ENCODE measurements around the gene SPIRE2.
"Not testable (repeated sequence)": the region's sequence is repeated elsewhere in the genome, so short reads cannot be mapped to it uniquely, and the experiment has no call there.

Gene SPIRE2

GRCh38 chr16:89828199-89828869, at the start of gene SPIRE2:
SPIRE2 (plus strand) TSS chr16:89828475; CDS start chr16:89828551, 76 bp downstream.
- peak; percentile 77 for DNase-seq (ENCODE audit: low spot score)

GRCh38 chr16:89779231-89779908, 48.9 kb upstream of the SPIRE2 start:
- no peak for DNase-seq (ENCODE audit: low spot score)

DNA sequence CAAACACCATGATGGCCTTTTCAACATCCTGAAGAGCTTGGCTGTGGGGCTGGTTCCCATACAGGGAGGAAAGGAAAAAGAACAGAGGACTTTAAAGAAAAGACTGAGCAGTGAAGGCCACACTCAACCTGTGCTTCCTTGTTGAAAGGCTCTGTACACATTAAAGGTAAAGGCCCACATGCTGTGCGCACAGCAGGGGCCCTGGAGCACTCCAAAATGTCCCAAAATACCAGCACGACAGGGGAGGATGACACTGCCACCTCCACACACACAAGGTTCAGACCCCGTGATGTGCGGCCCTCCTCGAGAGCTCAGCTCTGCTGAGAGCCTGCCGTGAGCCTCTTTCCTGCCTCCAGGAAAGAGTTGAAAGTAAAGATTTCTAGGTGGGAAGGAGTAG, 48.4 kb upstream of the SPIRE2 start:
- DNase-seq (ENCODE audit: low spot score) = no peak

DNA sequence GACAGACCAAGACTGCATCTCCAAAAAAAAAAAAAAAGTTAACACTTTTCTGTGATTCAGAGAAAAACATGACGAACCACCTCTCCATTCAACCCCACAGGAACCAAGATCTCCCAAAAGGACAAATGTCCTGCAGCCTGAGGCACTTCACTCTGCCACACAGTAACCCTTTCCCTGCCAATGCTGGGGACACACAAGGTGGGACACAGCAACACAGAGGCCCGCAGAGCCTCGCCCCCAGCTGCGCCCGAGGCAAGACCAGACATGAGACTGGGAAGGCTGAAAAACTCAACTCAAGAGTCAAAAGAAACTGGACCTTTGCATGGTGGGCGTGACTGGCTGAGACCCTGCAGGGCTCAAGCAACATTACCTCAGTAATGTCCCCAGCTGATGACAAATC, 45.8 kb upstream of the SPIRE2 start:
- no peak for DNase-seq (ENCODE audit: low spot score)

- not testable (repeated sequence) for DNase-seq (ENCODE audit: low spot score)
Measured at GRCh38 chr16:89783952-89784351, 44.3 kb upstream of the SPIRE2 start.

DNA sequence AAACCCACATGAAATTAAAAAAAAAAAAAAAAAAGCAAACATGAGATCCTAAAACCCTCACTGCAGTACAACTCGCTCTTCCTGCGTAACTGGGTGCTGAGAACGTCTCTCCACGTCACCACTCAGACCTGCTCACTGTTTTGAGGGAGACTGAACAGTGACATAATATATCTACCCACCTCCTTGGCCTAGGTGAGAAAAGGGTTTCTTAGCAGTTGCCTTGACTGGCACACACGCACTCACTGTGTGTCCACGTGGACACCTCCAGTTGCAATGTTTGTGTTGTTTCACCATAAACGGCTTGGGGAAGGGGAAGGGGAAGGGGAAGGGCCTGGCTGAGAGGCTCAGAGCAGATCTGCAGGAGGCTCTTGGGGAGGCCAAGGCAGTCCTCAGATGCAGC, 43.9 kb upstream of the SPIRE2 start:
- DNase-seq (ENCODE audit: low spot score) = no peak

DNA sequence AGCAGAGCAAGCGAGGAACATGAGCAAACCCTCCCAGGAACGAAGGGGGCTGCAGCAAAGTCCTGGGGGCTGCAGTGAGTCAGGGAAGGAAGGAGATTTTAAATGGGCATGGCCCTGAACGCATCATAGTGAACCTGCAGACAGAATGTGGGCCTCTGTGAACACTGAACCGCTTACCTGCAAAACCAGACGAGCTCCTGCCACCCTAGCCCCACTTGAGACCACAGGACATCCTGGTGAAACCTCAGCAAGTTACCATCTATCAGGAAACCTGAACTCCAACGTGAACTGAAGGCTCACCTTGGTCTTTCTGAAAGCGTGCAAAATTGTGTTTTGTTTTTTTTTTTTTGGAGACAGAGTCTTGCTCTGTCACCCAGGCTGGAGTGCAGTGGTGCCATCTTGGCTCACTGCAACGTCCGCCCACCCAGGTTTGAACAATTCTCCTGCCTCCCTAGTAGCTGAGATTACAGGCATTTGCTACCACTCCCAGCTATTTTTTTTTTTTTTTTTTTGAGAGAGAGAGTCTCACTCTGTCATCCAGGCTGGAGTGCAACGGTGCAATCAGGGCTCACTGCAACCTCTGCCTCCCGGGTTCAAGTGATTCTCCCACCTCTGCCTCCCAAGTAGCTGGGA, 42.6 kb upstream of the SPIRE2 start:
- no peak for DNase-seq (ENCODE audit: low spot score)

DNA sequence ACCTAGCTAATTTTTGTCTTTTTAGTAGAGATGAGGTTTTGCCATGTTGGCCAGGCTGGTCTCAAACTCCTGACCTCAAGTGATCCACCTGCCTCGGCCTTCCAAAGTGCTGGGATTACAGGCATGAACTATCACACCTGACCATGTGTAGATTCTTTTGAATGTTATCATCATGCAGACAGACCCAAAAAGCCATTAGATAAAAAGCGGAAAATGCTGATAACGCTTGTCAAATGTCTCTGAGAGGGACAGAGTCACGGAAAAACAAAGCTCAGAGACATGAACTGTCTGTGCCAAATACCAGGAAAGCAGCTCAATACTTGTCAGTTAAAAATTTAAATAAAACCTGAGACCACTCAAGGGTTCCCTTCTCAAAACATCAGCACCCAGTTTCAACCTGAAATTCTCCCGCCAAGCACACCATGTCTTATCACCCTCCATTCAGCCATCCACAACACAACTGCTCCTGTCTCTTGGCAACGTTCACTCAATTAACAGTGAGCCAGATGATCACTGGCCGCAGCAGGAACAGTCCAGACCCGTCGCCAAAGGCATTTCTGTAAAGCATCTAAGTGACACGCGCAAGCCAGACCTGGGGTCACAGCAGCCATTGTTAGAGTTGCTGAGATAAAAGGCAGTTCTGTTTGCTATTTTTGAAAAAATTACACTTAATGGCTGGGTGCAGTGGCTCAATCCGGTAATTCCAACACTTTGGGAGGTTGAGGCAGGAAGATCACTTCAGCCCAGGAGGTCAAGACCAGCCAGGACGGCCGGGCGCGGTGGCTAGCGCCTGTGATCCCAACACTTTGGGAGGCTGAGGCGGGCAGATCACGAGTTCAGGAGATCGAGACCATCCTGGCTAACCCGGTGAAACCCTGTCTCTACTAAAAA, 41.6 kb upstream of the SPIRE2 start:
- DNase-seq (ENCODE audit: low spot score) = no peak

DNA sequence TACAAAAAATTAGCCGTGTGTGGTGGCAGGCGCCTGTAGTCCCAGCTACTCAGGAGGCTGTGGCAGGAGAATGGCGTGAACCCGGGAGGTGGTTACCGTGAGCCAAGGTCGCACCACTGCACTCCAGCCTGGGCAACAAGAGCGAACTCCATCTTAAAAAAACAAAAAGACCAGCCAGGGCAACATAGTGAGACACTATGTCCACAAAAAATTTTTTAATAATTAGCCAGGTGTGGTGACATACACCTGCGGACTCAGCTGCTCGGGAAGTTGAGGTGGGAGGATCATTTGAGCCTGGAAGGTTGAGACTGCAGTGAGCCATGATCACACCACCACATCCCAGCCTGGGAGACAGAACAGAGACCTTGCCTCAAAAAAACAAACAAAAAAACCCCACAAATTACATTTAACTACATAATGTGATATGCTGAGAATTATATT, 40.9 kb upstream of the SPIRE2 start:
- DNase-seq (ENCODE audit: low spot score) = no peak

GRCh38 chr16:89791278-89791995, 36.8 kb upstream of the SPIRE2 start:
- no peak for DNase-seq (ENCODE audit: low spot score)

GRCh38 chr16:89793092-89793491, 35.2 kb upstream of the SPIRE2 start:
- not testable (repeated sequence) for DNase-seq (ENCODE audit: low spot score)

GRCh38 chr16:89793955-89794354, 34.3 kb upstream of the SPIRE2 start:
- no peak for DNase-seq (ENCODE audit: low spot score)

DNA sequence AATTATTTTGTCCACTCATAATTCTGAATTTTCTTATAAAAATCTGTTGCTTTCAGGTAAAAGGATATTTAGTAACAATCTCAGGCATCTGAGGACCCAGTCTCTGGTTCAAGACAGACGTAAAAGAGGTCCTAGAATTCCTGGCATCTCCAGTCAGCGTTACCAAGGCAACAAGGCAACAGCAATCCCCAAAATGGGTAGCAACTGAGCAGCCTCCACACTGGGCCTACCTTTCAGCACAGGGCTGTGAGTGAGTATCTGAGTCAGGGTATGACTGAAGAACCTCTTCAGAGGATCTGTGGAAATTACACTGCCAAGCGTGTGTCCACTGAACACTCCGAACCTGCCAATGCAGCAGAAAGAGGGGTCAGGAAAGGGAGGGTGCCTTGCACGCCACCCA, 32.6 kb upstream of the SPIRE2 start:
- no peak for DNase-seq (ENCODE audit: low spot score)

DNA sequence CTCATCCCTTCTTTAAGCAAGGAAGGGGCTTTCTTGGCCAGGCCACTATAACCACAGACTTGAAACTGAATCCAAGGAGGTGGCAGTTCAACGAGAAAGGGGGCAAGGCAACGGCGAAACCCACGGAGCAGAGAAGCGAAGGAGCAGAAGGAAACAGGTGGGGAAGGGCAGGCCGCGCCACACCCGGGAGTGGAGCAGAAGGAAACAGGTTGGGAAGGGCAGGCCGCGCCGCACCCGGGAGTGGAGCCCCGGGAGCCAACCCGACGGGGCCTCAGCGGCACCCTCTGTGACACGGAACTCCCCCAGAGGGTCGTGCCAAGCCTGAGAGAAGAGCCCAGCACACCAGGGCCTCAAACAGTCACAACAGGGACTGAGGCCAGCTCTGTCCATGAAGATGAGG, 32.2 kb upstream of the SPIRE2 start:
- DNase-seq (ENCODE audit: low spot score) = no peak

GRCh38 chr16:89798126-89798525, 30.1 kb upstream of the SPIRE2 start:
- no peak for DNase-seq (ENCODE audit: low spot score)

DNA sequence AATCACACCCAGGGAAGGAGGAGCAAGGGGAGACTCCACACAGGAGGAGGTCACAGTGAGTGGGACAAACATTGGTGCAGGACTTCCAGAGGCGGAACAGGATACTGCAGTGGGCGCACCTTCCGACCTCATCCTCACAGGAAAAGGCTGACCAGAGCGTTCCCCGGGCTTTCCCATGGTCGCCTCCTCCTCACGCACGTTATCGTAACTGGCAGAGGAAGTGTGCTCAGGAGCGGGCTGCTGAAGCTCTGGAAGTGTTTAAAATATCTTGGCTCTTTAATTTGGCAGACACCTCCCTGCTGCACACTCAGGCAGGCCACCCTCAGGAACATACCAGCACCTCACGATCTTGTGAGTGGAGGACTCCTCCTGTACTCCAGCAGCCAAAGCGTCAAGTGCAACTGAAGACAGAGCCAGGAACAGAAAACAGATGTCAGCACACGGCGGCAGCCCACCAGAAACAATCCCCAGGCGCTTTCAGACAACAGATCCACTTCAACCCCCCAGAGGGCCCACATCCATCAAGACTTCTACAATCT, 29.4 kb upstream of the SPIRE2 start:
- no peak for DNase-seq (ENCODE audit: low spot score)

GRCh38 chr16:89801800-89802199, 26.5 kb upstream of the SPIRE2 start:
- no peak for DNase-seq (ENCODE audit: low spot score)

DNA sequence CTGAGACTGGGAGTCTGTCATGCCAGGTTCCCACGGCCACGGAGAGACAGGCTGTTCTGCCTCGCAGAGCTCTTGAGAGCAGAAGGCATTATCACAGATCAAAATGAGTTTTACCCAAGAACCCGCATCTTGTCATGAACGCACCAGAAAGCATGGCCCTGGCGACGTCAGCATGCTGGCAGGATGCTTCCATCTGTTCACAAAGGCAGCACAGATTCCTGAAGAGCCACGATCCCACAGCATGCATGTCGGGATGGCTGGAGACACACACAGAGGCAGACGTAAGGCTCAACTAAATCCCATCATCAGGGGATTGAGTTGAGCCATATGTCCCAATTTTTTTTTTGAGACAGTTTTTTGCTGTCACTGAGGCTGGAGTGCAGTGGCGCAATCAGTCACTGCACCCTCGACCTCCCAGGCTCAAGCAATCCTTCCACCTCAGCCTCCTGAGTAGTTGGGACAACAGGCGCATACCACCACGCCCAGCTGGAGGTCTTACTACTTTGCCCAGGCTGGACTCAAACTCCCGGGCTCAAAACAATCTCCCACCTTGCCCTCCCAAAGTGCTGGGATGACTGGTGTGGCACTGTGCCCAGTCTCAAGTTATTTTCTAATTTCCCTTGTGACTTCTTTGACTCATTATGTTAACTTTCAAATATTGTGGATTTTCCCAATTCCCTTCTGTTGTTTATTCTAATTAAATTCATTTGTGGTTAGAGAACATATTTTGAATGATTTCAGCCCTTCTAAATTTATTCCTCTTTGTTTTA, 23.0 kb upstream of the SPIRE2 start:
- no peak for DNase-seq (ENCODE audit: low spot score)

GRCh38 chr16:89806589-89807193, 21.6 kb upstream of the SPIRE2 start:
- not testable (repeated sequence) for DNase-seq (ENCODE audit: low spot score)

- DNase-seq (ENCODE audit: low spot score) = no peak
Measured at GRCh38 chr16:89808475-89808874, 19.8 kb upstream of the SPIRE2 start.
